Activated CD4-positive, alpha-beta T cell treated with anti-CD3 and anti-CD28 coated beads, Interleukin-2, amount 50 U/mL, for 1 hour (primary cell): Measurements from ENCODE around the gene GAPVD1.

Experiments used
- DNase-seq: peaks from one replicate; pipeline ENCODE4 v3.0.0-alpha.2; 2020

The GAPVD1 gene

DNA sequence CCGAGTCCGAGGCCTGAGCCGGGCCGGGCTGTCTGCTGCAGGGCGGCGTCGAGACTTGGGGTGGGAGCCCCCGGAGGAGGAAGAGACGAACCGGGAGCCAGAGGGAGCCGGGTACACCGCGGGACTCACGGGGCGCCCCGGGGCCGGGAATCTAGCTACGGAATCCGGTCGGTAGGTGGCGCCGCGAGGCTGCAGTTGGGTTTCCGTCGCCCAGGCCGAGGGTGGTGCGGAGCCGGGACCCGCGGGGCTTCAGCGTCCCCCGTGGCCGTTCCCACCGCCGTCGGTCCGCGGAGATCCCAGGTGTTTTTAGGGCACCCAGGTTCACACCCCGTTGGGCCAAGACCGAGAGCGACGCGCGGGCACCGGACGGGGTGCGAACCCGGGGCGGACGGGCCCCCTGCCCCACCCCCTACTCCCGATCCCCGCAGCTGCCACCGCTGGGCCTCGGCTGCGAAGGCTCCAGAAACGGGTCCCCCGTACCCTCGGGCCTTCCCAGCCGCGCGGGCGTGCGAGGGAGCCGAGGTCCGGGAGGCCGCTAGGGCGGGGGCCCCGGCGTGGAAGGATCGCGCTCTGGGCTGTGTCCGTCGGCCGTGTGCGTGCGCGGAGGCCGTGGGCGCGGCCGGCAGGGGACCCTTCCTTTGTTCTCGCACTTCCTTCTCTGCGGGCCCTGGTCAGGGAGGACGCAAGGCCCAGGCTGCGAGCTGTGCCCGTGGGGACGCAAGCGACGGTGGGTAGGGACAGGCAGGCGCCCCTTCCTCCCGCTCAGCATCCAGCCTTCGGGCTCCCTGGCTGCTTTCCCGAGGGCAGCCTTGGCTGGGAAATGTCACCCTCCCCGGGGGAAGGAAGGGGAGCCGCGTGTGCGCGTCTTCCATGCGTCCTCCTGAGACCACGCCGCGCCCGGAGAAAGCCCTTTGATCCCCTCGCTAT is 146.6 kb downstream of the GAPVD1 start:
- DNase-seq, result peak; percentile 78

DNA sequence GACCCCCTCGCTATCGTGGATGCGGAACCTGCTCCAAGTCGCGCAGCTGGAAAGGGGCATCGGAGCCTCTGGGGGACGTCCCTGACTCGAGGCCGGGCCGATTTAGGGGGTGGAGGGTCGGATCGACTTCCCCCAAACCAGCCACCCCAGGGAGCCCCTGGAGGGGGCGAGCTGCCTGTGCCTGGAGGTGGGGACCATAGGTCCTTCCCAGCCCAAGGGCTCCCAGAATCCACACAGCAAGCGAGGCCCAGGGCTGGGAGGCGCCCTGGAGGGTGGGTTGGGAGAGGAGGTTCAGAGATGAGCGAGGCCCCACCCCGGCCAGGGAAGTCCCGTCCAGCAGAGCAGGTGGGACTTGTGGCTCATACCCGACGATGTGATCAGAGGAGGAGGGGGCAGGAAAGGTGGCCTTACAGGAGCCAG is 147.6 kb downstream of the GAPVD1 start:
- DNase-seq, result no peak

- peak; percentile 35 for DNase-seq
Observed at GRCh38 chr9:125409637-125410521, 148.3 kb downstream of the GAPVD1 start.

DNA sequence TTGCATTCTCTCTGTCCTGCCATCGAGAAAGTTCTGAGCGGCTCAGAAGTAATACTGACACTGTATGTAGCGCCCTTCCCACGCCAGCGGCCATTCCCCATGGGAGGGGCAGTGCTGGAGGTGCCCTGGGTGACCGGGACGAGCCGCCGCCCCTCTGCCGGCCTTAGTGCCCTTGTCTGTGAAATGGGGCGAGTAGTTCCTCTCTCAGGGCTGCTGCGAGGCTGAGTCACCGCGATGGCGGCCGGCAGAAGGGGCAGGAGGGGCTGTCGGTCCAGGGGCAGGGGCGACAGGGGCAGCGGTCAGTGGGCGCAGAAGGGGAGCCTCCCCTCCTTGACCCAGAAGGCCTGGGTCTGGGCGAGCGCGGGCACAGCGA is 148.9 kb downstream of the GAPVD1 start:
- no peak for DNase-seq

DNA sequence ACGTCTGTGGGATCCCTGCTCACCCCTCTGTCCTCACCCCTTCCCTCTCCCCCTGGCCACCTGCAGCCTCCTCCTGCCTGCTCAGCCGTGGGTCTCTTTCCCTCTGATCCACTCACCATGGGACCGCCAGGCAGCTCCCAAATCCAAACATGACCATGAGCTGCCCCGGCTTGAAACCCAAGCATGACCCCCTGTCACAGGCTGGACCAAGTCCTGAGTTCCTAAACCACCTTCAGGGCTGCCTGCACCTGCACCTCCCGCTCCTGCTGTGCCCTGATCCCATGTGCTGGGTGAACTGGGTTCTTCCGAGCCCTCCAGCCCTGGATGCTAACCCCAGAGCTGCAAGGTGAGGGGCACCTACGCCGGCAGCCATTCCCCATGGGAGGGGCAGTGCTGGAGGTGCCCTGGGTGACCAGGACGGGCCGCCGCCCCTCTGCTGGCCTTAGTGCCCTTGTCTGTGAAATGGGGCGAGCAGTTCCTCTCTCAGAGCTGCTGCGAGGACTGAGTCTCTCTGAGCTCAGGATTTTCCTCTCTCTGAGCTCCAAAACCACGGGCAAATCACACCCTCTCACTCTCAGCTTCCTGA is 149.6 kb downstream of the GAPVD1 start:
- DNase-seq, result no peak

- DNase-seq, result no peak
Observed at GRCh38 chr9:125412166-125412565, 150.5 kb downstream of the GAPVD1 start.

- no peak for DNase-seq
Observed at GRCh38 chr9:125413579-125413978, 152.0 kb downstream of the GAPVD1 start.

DNA sequence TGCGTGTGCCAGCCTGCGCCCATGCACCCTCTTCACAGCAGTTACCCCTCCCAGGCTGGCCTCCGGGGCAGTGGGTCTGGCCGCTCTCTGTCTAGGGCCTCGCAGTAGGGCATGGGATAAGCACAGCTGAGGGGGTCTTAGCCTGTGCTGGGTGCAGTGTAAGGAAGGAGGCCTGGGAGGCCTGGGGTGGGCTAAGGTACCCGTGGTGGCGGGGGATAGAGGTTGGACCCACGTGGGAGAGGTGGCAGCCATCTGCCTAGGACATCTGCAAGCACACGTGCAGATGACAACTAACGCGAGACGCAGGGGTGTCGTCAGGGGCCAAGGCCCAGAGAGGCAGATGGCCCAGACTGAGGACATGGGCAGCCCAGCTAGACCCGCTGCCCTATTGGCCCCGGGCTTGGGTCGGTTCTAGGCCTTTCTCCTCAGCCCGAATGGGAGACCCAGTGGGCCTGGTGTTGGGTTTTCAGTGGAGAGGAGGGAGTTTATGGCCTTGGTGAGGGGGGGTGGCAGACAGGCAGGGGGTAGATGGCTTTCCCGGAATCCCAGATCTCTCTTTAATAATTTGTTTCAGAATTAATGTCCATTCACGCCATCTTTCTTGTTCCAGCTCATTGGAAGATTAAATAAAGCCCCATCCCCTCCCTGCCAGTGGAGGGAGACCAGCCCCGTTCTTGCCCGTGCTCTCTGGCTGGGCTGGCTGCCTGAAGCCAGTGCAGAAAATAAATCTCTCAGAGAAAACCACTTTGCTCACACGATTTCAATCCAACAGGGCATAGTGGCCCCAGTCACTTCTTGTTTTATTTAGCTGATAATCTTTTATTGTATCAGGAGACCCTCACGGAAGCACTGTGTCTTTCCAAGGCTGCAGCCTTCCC is 154.2 kb downstream of the GAPVD1 start:
- DNase-seq, result no peak

DNA sequence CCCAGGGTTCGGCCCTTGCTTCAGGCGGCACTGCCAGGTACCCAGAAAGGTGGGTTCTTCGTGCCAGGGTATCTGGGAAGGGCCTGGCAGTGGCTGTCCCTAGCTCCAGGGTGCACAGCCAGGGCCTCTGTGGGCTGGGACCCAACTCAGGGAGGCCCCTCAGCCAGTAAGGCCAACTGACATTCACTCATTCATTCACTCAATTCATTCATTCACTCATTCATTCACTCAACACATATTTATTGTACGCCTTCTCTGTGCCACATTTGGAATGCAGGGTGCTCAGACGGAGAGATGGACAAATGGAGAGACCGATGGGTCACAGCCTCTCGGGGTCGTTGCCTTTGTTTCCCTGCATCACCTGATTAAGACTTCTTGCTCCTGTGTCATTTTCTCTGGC is 154.9 kb downstream of the GAPVD1 start:
- DNase-seq, result no peak
